ENCODE results near the gene RAB11B.
"Not testable (repeated sequence)": the region's sequence is repeated elsewhere in the genome, so short reads cannot be mapped to it uniquely, and the experiment has no call there.

RAB11B gene

DNA sequence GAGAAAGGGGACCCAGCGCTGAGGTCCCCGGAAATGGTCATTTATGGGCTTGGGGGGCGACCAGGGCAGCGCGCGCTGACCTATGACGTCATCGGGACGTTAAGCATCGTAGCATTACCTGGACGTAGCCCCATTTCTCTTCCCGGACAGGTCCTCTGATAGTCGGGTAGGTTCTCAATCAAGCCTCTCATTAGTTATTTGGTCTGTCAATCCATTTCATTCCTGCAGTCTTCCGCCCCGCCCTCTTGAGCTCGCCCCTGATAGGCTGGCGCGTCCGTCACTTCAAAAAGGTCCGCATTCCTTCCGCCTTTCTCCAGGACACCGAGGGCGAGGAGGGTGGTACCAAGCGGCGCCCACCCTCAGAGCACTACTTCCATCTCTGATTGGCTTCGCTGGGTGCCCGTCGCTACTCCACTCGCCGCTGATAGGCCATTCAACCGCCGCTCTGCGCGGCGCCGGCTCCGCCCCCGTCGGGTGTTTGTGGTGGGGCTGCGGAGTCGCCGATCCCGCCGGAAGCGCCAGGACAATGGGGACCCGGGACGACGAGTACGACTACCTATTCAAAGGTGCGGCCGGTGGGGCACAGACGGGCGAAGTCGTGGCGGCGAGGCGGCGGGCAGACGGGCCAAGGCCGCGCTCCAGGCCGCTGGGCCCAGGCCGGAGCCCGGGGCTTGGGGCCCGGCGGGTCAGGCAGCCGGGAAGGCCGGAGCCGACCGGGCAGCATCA is at the start of gene RAB11B:
Gene RAB11B, plus strand, starts transcription at position 470 of the 726 bp plus-strand sequence. Its CDS starts 57 bp downstream, at position 527.
- peak; percentile 94 for DNase-seq (ENCODE audit: low read depth)

GRCh38 chr19:8341504-8341903 is 48.7 kb upstream of the RAB11B start:
- DNase-seq (ENCODE audit: low read depth): not testable (repeated sequence)

- no peak for DNase-seq (ENCODE audit: low read depth)
Observed at GRCh38 chr19:8342316-8342683, 47.9 kb upstream of the RAB11B start.

DNA sequence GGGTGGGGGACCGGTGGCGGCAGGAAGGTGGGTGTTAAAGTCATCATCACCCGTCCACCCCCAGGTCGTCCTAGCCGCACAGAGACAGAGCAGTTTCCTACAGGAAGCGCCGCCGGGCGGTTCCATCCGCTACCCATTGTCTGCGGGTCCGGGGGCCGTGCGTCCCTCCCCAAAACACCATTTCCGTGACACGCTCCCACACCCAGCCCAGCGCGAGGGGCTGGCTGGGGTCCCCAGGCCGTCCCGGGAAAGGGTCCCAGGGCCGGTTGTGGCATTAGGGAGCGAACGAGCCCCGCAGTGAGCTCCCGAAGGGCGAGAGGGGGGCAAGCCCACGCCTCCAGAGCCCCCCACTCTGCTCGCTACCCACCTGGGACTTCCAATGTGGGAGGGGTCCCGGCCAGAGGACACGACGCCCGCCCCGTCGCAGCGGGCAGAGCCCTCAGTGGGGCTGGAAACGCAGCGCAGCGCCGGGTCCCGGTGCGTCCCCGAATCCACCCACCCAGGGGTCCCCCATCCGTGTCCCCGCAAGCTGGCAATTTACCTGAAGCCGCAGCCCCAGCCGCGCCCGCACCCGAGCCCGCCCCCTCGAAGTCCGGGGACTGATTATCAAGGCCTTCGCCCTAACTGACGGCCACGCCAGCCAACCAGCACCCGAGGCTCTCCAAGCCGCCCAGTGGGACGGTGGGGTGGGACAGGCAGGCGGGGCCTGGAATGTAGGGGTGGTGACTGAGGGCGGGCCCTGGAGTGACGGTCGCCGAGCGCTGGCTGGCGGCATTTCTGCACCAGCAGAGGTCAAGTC is 47.3 kb upstream of the RAB11B start, which contains the start of gene KANK3:
Gene KANK3, minus strand, starts transcription at position 579 of the 799 bp plus-strand sequence. CDS start 5,434 bp downstream, outside the sequence.
- peak; percentile 80 for DNase-seq (ENCODE audit: low read depth)

DNA sequence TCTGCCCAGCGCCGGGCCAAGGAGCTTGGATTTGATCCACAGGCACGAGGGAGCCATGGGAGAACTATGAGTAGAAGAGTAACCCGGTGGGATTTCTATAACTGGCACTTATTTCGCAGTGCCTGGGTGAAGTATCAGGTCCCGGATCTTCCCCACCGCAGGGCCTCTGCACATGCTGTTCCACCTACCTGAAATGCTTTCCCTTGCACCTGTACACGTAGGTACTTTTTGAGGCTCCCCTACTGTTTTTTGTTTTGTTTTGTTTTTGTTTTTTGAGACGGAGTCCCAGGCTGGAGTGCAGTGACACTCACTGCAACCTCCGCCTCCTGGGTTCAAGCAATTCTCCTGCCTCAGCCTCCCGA is 46.7 kb upstream of the RAB11B start:
- DNase-seq (ENCODE audit: low read depth): no peak

DNA sequence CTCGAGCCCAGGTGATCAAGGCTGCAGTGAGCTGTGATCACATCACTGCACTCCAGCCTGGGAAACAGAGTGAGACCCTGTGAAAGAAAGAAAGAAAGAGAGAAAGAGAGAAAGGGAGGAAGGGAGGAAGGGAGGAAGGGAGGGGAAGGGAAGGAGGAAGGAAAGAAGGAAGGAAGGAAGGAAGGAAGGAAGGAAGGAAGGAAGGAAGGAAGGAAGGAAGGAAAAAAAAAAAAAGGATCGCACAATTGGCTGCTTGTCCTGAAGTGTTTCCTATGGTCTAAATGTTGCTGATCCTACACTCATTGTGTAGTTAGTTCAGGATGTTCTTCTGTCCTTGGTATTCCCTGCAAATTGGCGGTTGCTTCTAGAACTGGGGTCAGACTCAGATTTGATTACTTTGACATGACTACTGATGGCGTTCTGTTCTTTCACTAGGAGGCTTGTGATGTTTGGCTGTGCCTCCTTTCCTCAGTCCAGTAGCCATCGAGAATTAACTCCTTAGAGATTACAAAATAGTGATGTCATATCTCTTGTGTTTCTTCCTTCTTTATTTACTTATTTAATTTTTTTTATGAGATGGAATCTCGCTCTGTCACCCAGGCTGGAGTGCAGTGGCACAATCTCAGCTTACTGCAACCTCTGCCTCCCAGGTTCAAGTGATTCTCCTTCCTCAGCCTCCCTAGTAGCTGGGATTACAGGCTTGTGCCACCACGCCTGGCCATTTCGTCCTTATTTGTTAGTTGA is 40.4 kb upstream of the RAB11B start:
- not testable (repeated sequence) for DNase-seq (ENCODE audit: low read depth)

GRCh38 chr19:8352134-8352827 is 37.9 kb upstream of the RAB11B start:
- DNase-seq (ENCODE audit: low read depth): no peak

DNA sequence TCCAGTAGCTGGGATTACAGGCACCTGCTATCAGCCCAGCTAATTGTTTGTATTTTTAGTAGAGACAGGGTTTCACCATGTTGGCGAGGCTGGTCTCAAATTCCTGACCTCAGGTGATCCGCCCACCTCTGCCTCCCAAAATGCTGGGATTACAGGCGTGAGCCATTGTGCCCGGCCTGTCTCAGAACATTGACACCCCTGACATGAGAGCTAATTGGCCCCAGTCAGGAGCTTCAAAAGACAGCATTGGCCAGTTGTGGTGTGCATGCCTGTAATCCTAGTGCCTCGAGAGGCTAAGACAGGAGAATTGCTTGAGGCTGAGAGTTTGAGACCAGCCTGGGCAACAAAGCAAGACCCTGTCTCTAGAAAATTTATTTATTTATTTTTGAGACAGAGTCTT is 37.3 kb upstream of the RAB11B start:
- not testable (repeated sequence) for DNase-seq (ENCODE audit: low read depth)

GRCh38 chr19:8355631-8356402 is 34.3 kb upstream of the RAB11B start:
- DNase-seq (ENCODE audit: low read depth): no peak

DNA sequence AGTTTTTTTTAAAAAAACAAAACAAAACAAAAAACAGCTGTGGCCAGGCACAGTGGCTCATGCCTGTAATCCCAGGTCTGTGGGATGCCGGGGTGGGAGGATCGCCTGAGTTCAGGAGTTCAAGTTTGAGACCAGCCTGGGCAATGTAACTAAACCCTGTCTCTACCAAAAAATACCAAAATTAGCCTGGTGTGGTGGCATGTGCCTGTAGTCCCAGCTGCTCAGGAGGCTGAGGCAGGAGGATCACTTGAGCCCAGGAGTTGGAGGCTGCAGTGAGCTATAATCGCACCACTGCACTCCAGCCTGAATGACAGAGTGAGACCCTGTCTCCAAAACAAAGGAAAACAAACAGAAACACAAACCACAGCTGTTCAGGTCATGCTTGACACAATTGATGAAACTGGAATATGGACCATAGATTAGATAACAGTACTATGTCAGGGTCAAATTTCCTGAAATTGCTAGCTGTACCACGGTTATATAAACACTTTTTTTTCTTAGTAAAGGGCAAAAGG is 33.1 kb upstream of the RAB11B start:
- DNase-seq (ENCODE audit: low read depth): no peak

DNA sequence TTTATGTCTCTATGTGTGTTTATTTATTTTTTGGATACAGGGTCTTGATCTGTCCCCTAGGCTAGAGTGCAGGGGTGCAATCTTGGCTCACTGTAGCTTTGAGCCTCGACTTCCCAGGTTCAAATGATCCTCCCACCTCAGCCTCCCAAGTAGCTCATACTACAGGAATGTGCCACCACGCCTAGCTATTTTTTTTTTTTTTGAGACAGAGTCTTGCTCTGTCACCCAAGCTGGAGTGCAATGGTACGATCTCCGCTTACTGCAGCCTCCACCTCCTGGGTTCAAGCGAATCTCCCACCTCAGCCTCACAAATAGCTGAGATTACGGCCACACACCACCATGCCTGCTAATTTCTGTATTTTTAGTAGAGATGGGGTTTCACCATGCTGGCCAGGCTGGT is 31.2 kb upstream of the RAB11B start:
- DNase-seq (ENCODE audit: low read depth): no peak

DNA sequence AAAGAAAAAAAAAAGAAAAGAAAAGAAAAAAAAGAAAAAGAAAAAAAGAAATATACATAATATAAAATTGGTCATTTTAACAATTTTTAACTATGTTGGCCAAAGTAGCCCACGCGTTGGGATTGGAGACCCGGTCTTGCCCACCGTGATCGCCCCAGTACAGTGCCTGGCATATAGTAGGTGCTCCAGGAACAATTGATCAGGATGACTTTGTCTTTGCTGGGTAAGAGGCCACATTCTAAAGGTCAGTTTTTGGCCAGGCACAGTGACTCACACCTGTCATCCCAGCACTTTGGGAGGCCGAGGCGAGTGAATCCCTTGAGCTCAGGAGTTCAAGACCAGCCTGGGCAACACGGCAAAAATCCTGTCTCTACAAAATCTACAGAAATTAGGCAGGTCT is 30.0 kb upstream of the RAB11B start:
- no peak for DNase-seq (ENCODE audit: low read depth)

GRCh38 chr19:8361921-8362793 is 28.0 kb upstream of the RAB11B start:
- DNase-seq (ENCODE audit: low read depth): no peak

GRCh38 chr19:8363803-8364771 is 26.1 kb upstream of the RAB11B start, which contains the start of gene ANGPTL4:
Gene ANGPTL4, plus strand, starts transcription at chr19:8364155. Its CDS starts 167 bp downstream, at chr19:8364322.
- DNase-seq (ENCODE audit: low read depth): no peak

DNA sequence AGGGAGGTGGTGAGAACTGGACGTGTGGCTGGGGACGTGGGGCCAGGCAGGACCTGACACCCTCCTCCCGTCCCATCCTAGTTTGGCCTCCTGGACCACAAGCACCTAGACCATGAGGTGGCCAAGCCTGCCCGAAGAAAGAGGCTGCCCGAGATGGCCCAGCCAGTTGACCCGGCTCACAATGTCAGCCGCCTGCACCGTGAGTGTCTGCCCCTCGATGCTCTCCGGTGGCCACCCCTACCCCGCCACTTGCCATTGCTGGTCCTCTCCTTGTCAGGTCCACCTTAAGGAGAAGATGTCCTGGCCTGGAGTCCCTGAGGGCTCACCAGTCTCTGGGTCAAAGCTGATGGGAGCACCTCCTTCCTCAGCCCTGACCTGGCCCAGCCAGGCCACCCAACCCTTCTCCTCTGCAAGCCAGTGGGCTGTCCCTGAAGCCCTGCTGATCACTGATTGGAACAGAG is 24.0 kb upstream of the RAB11B start:
- DNase-seq (ENCODE audit: low read depth): no peak

DNA sequence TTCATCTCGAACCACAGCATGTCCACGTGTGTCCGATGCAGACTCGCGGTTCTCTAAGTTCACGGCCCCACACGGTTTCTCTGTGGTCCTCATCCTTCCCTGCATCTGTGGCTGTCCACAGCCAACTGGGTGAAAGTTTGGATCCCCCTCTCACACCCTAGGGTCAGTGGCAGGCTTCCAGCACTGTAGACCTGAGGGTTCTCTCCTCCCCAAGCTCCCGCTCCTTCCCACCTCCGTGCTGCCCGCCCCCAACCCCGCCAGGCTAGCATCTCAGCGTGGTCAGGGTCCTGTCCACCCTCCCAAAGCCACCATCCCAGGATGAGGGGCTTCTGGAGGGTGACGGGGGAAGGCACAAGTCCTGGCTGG is 23.2 kb upstream of the RAB11B start:
- no peak for DNase-seq (ENCODE audit: low read depth)

- no peak for DNase-seq (ENCODE audit: low read depth)
Observed at GRCh38 chr19:8367327-8368001, 22.7 kb upstream of the RAB11B start.
